ENCODE data around the gene CGRRF1.

Gene CGRRF1

DNA sequence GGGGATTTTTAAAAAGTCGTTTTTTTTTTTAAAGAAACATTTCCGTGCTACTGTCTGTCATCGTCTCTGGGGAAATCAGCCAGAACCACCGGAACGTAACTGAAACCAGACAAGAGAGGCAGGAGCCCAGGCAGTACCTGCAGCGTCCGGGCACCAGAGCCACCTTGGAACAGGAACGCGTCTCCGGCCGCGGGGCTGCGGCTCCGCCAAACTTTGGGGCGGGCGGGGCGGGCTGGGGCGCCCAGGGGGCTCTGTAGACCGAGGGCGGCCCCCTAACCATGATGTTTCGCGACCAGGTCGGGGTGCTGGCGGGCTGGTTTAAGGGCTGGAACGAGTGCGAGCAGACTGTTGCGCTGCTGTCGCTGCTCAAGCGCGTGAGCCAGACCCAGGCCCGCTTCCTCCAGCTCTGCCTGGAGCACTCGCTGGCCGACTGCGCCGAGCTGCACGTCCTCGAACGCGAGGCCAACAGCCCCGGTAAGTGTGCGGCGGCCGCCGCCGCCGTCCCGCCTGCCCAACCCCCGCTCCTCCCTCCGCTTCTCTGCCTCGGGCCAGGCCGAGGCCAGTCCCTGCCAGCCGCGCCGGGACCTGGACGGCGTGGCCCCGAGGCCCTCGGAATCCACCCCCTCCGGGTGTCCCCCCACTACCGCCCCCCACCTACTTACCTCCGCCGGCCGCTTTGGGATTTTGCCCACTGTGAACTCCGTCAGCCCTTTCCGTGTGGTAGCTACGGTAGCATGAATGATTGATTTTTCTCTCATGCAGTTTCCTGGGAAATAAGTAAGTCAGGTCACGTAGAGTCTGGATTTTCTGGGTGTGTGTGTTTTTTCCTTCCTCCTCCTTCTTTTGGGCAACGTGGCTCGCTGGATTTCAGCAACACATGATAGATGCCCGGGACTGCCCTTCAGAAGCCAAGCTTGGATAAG lies 58.2 kb downstream of the CGRRF1 start:
- DNase-seq (peak; percentile 61), ATAC-seq (replicated peaks) (peak; percentile 56 to 58)
- peaks cover 12 to 26% of the 10 kb centered on the region in 2 donors for H3K4me1 Mint-ChIP-seq
- peak overlapping the region; percentile 98 to 99 for H3K4me3 Mint-ChIP-seq
- H3K9me3 Mint-ChIP-seq = peaks cover 0 to 3% of the 10 kb centered on the region in 2 donors
- no peaks in the 10 kb centered on the region for H3K27me3 Mint-ChIP-seq
- peaks cover 8 to 9% of the 10 kb centered on the region in 2 donors for H3K36me3 Mint-ChIP-seq
- peak overlapping the region; percentile 98 for H3K27ac Mint-ChIP-seq

DNA sequence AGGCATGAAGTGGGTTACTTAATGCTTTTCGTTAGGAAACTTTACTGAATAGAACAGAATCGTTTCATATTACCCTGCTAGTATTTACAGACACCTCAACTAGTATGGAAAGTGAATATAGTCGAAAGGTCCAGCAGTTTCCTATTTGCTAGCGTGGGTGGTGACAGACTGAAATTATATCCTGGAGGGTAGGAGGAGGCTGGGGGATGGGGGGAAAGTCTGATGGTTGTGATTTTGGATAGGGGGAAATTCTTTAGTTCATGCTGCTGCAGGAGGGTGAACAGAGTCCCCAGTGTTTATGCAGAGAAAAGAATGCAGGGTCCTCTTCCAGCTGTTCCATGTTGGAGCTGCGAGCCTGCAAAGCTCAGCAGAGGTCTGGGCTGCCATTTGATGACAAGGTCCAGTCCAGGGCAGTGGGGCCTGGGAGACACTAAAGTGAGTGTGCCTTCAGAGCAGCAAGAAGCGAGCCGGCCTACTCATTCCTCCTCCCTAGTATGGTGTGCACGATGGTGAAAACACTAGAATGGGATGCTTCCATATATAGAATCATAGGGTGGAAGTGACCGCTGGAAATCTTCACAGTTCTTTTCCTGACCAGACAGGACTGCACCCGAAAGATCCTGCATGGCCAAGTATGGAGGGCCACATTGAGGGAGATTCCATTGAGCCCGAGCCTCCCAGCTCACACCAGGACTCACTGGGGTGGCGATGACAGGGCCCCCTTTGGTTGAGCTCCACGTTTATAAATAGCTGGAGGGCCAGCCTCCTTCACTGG lies 59.3 kb downstream of the CGRRF1 start:
- Mint-ChIP-seq H3K36me3 (peaks cover 16% of the 10 kb centered on the region in 2 donors), H3K27ac (no peak overlapping the region), H3K4me1 (peaks cover 12 to 26% of the 10 kb centered on the region in 2 donors), H3K27me3 (no peaks in the 10 kb centered on the region), H3K9me3 (peaks cover 0 to 7% of the 10 kb centered on the region in 2 donors), H3K4me3 (peak overlapping the region; percentile 21 to 39)
- ATAC-seq (replicated peaks) (no peak), DNase-seq (no peak)

DNA sequence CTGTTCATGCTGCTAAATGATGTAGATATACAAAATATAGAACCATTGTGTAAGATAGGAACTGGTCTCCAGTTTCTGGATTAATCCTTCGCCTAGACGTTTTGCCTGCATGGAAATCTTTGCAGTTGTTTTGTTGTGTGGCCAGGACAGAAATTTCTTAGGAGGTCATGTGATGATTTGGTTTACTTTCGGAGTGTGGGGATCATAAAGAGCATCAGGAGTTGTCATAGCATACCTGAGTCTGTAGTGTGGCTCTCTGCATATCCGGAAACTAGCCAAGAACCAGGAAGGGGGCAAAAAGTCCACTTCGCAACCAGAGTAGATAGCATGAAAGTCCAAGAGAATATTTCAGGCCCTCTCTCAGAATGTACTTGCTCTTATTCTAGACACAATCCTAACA lies 60.3 kb downstream of the CGRRF1 start:
- peaks cover 0 to 7% of the 10 kb centered on the region in 2 donors for H3K9me3 Mint-ChIP-seq
- no peak for DNase-seq
- H3K36me3 Mint-ChIP-seq = peaks cover 16% of the 10 kb centered on the region in 2 donors
- no peak overlapping the region for H3K27ac Mint-ChIP-seq
- H3K4me3 Mint-ChIP-seq = no peak overlapping the region
- peaks cover 12 to 15% of the 10 kb centered on the region in 2 donors for H3K4me1 Mint-ChIP-seq
- H3K27me3 Mint-ChIP-seq = no peaks in the 10 kb centered on the region
- no peak for ATAC-seq (replicated peaks)

DNA sequence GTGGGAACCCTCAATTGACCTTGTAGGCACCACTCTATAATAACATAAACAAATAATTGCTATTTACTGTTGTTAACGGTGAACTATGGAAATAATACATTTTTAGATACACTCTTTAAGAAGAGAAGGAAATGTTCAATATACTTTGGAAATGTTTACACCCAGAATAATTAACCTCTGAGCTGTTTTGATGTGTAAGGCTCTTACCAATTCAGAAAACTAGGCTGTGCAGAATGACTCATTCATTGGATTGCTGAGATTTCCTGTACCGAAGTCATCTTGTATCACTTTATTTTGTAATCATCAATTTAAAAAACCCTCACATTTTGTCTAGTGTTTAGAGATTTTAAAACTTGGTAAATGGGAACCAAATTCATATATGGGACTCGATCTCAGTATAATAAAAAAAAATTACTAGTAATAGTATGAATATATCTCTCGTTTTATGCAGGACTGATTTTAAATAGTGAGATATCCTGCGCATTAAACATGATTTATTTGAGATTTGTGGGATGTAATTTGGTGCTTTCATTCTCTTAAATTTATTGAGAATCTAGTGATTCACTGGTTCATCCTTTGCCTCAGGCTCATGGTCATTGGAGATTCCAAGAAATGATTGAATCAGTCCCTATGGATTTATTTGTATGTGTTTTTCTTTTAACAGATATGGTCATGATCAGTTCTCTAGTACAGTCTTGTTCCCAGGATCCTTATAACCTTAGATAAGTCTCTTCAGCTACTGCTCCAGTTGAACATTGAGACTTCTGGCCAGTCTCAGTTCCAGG lies 61.1 kb downstream of the CGRRF1 start:
- H3K27me3 Mint-ChIP-seq = no peaks in the 10 kb centered on the region

DNA sequence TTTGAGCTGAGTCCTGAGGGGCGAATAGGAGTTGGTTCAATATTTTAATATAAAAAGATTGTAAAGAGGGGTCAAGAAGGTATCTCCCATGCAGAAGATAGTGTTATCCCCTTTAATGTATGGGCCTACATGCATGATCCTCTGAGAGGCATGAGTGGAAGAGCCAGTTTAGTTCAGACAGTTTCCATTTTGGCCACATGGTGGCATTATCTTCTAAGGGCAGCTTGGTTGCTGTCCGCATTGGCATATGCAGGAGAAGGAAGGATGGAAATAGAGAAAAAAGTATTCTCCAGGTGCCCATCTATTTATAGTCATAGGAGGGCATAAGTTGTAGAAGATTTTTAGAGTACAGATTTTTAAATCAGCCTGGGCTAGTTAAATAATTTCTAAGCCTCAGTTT lies 62.6 kb downstream of the CGRRF1 start:
- Mint-ChIP-seq H3K4me3 (no peak overlapping the region), H3K27ac (no peak overlapping the region), H3K36me3 (peaks cover 15 to 25% of the 10 kb centered on the region in 2 donors), H3K9me3 (peaks cover 0 to 7% of the 10 kb centered on the region in 2 donors), H3K27me3 (no peaks in the 10 kb centered on the region), H3K4me1 (peaks cover 10 to 17% of the 10 kb centered on the region in 2 donors)
- DNase-seq = peak; percentile 21
- ATAC-seq (replicated peaks) = no peak

More for the DNA sequence above, 61.1 kb downstream of the CGRRF1 start:
- Mint-ChIP-seq H3K27ac (no peak overlapping the region), H3K4me3 (no peak overlapping the region), H3K9me3 (peaks cover 0 to 7% of the 10 kb centered on the region in 2 donors), H3K36me3 (peaks cover 16% of the 10 kb centered on the region in 2 donors), H3K4me1 (peaks cover 9 to 10% of the 10 kb centered on the region in 2 donors)
- DNase-seq (no peak), ATAC-seq (replicated peaks) (no peak)

DNA sequence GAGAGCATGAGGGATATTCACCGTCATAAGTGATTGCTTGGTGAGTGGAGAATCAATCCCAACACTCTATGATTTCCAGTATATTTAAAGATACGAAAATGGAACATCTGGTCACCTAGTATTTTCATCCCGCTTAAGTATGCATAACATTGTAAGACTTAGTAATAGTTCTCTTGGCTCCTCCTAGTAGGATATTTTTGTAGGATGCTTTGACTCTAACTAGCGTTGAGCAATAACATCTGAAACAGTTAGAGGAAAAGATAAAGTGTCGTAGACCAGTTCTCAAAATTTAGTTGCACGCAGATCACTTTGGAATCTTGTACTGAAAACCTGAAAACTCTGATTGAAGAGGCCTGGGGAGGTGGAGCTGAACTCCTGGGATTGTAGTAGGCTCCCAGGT lies 64.8 kb downstream of the CGRRF1 start:
- peaks cover 0 to 7% of the 10 kb centered on the region in 2 donors for H3K9me3 Mint-ChIP-seq
- ATAC-seq (replicated peaks) (no peak), DNase-seq (no peak)
- H3K27me3 Mint-ChIP-seq = no peaks in the 10 kb centered on the region
- H3K4me3 Mint-ChIP-seq = no peak overlapping the region
- H3K27ac Mint-ChIP-seq = no peak overlapping the region
- H3K4me1 Mint-ChIP-seq = peaks cover 4 to 8% of the 10 kb centered on the region in 2 donors
- H3K36me3 Mint-ChIP-seq = peaks cover 15 to 29% of the 10 kb centered on the region in 2 donors

DNA sequence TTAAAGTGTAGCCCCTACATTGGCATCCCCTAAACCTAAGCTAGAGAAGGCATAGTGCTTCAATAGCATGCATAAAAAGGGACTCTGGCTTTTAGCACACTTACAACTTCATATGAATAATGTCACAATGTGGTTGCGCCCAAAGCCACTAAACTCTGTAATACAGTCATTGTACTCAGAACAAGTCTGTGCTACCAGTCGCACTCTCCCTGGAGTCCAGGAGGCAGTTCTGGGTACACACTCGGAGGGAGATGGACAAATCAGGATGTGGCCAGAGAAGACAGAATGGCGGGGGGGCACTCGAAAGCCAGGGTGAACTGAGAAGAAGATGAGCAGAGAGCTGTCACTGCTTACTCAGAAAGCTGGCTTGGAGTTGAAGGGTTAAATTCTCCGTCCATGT lies 67.8 kb downstream of the CGRRF1 start:
- ATAC-seq (replicated peaks) (no peak), DNase-seq (no peak)
- Mint-ChIP-seq H3K9me3 (peaks cover 0 to 4% of the 10 kb centered on the region in 2 donors), H3K36me3 (peaks cover 10 to 22% of the 10 kb centered on the region in 2 donors), H3K4me1 (peaks cover 1 to 8% of the 10 kb centered on the region in 2 donors), H3K4me3 (no peak overlapping the region), H3K27ac (no peak overlapping the region), H3K27me3 (no peaks in the 10 kb centered on the region)

DNA sequence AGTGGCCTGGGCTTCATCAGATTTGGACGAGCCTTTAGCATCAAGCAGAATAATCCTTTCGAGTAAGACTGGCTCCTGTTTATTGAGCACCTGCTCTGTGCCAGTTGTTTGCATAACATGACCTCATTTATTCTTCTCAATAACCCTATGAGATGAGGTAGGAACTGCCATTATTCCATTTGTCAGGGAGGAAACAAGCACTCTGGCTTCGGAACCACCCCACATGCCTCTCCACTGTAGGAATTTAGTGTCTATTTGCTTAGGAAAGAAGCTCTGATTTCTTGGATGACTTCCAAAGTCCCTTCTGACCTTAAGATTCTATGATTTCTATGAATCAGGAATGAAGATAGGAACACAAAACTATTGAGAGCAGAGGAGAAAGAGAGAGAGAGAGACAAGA lies 68.3 kb downstream of the CGRRF1 start:
- ATAC-seq (replicated peaks) = no peak
- peaks cover 8 to 20% of the 10 kb centered on the region in 2 donors for H3K36me3 Mint-ChIP-seq
- peaks cover 0 to 3% of the 10 kb centered on the region in 2 donors for H3K9me3 Mint-ChIP-seq
- no peak for DNase-seq
- H3K27me3 Mint-ChIP-seq = no peaks in the 10 kb centered on the region
- no peak overlapping the region for H3K4me3 Mint-ChIP-seq
- H3K4me1 Mint-ChIP-seq = peaks cover 1 to 8% of the 10 kb centered on the region in 2 donors
- H3K27ac Mint-ChIP-seq = no peak overlapping the region

DNA sequence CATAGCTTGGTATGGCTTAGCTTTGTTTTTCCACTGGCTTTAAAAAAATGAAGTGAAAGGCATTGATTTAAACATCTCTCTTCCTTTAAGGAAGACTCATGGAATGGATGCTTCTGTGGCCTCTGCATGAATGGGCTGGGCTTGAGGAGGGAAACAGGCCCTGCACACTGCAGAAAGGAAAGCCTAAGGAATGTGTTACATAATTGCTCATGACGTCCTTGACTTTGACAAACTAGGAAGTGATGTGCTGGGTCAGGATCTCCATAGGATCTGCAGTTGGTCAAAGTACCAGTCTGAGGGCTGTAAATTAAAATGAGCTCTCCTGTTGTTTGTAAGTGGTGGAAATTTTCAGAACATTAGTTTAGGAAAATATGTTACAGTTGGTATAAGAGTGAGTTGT lies 69.9 kb downstream of the CGRRF1 start:
- no peak overlapping the region for H3K4me3 Mint-ChIP-seq
- no peak overlapping the region for H3K27ac Mint-ChIP-seq
- H3K27me3 Mint-ChIP-seq = no peaks in the 10 kb centered on the region
- ATAC-seq (replicated peaks) = no peak
- H3K36me3 Mint-ChIP-seq = peaks cover 2 to 13% of the 10 kb centered on the region in 2 donors
- H3K9me3 Mint-ChIP-seq = no peaks in the 10 kb centered on the region
- peaks cover 1 to 8% of the 10 kb centered on the region in 2 donors for H3K4me1 Mint-ChIP-seq
- no peak for DNase-seq

DNA sequence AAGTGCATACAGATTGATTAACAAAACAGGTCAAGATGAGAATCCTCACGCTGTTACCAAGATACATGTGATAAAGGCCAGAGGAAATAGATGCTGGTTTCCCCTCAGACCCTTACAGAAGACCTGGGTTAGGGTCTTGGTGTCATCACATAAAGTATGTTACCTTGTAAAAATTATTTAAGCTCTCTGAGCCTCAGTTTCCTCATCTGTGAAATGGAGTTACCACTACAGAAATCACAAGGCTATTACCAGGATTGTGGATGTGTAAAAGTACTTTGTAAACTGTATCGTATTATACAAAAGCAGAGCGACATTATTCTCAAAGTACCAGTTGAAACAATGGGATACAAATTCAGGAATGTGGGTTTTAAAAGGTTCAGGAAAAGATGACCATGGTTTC lies 71.2 kb downstream of the CGRRF1 start:
- peaks cover 5 to 12% of the 10 kb centered on the region in 2 donors for H3K36me3 Mint-ChIP-seq
- peaks cover 1 to 8% of the 10 kb centered on the region in 2 donors for H3K4me1 Mint-ChIP-seq
- DNase-seq = no peak
- H3K4me3 Mint-ChIP-seq = no peak overlapping the region
- ATAC-seq (replicated peaks) = no peak
- no peak overlapping the region for H3K27ac Mint-ChIP-seq
- no peaks in the 10 kb centered on the region for H3K27me3 Mint-ChIP-seq
- no peaks in the 10 kb centered on the region for H3K9me3 Mint-ChIP-seq

DNA sequence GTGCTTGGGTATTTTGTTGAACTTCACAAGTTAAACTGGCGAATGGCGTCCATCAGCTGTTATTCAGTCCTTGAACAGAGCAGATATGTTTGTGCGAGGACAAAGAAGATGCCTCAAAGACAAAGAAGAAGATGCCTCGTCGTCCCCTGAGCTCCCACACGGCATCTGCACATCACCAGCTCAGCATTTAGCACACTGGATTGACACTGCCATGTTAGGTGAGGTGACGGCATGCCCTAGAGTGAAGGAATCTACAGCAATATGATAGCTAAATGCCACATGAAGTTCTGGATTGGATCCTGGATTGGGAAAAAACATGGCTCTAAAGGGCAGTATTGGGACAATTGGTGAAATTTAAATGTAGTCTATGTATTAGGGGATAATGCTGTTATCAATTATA lies 72.6 kb downstream of the CGRRF1 start:
- Mint-ChIP-seq H3K27ac (no peak overlapping the region), H3K4me3 (no peak overlapping the region), H3K9me3 (peaks cover 0 to 7% of the 10 kb centered on the region in 2 donors), H3K4me1 (peaks cover 4 to 11% of the 10 kb centered on the region in 2 donors), H3K27me3 (no peaks in the 10 kb centered on the region), H3K36me3 (peaks cover 11% of the 10 kb centered on the region in 2 donors)
- ATAC-seq (replicated peaks) (no peak), DNase-seq (no peak)

DNA sequence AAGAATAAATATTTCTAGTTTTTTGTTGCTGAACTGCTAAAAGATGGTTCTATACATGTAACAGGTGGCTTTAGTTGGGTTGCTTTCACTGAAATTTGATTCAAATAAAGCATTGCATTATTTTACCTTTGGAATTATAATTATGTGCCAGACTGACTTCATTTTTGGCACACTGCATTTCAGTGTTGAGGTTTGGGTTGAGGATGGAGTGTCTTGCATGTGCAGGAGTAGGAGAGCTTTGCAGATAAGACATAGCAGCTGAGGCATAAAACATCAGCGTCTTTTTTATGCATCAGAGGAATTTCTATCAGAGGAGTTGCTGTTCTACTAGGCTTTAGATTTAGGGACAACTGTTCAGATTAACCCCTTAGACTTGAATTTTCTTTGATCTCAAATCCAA lies 74.4 kb downstream of the CGRRF1 start:
- H3K27me3 Mint-ChIP-seq = no peaks in the 10 kb centered on the region
- ATAC-seq (replicated peaks) = no peak
- peaks cover 0 to 7% of the 10 kb centered on the region in 2 donors for H3K9me3 Mint-ChIP-seq

DNA sequence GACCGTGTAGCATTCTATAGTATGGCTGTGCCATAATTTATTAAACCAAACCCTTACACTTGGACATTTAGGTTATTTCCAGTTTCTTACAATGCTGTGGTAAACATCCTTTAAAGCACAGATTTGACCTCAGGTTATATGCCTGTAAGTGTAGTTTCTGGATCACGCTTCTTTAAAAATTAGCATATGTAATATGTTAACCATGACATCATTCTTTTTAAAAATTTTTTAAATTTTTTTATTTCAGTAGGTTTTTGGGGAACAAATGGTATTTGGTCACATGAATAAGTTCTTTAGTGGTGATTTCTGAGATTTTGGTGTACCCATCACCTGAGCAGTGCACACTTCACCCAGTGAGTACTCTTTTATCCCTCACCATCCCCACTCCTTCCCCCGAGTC lies 75.5 kb downstream of the CGRRF1 start:
- H3K9me3 Mint-ChIP-seq = peaks cover 0 to 7% of the 10 kb centered on the region in 2 donors
- DNase-seq = no peak
- H3K27me3 Mint-ChIP-seq = no peaks in the 10 kb centered on the region
- ATAC-seq (replicated peaks) = no peak
- peaks cover 4 to 20% of the 10 kb centered on the region in 2 donors for H3K4me1 Mint-ChIP-seq
- H3K4me3 Mint-ChIP-seq = no peak overlapping the region
- H3K36me3 Mint-ChIP-seq = peaks cover 7 to 9% of the 10 kb centered on the region in 2 donors
- no peak overlapping the region for H3K27ac Mint-ChIP-seq

More for the DNA sequence above, 74.4 kb downstream of the CGRRF1 start:
- Mint-ChIP-seq H3K27ac (no peak overlapping the region), H3K36me3 (peaks cover 7 to 9% of the 10 kb centered on the region in 2 donors), H3K4me3 (no peak overlapping the region), H3K4me1 (peaks cover 4 to 20% of the 10 kb centered on the region in 2 donors)
- no peak for DNase-seq

Data from stimulated activated naive B cell treated with anti-CD40 and anti-IgM and Interleukin-4, amounts not matched to agents 10 μg/mL and 1 μg/mL and 100 μg/mL, for 72 hours (primary cell).